Endometrium (tissue), 2 donors: ENCODE results near the gene PCCA.

Source experiments
- FAIRE-seq: peaks from 2 replicates; lab custom pipeline; 2012; peaks lifted over from hg19 to GRCh38; lab: Jason Lieb, UNC
- donor health status: control.
- donor health status: control.

The PCCA gene

GRCh38 chr13:100470866-100471505 lies 382.1 kb downstream of the PCCA start:
- FAIRE-seq = no peak

DNA sequence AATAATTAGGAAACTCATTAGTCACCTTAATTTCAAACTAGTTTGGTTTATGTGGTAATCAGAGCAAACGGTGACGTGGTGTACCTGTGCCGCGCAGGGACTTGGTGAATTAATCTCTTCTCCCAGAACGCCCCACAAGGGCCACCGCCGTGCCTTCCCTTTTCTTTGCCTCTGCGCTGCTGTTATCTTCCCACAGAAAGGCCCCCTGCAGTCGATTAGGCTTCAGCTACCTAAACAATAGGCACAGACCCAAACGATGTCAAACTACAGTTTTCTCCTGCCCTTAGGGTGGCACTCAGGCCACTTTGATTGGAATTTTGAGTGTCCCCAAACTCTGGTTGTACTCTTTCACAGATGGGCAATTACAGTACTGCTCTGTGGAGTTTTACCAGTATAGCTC lies 384.2 kb downstream of the PCCA start:
- no peak for FAIRE-seq

DNA sequence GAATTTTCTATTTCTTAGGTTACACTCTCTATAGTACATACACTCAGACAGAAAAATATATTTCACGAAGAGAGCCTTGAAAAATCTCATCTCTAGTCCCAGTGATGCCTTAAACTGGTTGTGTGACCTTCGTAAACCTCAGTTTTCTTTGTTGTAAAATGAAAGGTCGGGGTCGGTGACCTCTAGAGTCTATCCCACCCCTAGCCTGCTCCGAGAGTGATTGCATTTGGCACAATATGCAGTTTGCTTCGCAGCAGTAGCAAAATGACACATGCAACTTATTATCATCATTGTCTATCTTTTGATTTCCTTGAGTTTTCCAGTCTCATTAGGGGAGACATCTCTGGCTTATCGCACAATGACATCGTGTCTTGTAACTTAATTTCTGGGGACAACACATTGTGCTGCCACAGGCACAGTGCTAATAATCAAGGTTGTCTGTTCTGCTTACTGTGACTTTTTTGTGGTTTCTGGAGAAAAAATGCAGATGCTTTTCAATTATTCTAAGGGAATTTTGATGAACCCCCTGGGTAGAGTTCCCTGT lies 384.7 kb downstream of the PCCA start:
- no peak for FAIRE-seq

GRCh38 chr13:100476963-100477362 lies 388.1 kb downstream of the PCCA start:
- FAIRE-seq = no peak

DNA sequence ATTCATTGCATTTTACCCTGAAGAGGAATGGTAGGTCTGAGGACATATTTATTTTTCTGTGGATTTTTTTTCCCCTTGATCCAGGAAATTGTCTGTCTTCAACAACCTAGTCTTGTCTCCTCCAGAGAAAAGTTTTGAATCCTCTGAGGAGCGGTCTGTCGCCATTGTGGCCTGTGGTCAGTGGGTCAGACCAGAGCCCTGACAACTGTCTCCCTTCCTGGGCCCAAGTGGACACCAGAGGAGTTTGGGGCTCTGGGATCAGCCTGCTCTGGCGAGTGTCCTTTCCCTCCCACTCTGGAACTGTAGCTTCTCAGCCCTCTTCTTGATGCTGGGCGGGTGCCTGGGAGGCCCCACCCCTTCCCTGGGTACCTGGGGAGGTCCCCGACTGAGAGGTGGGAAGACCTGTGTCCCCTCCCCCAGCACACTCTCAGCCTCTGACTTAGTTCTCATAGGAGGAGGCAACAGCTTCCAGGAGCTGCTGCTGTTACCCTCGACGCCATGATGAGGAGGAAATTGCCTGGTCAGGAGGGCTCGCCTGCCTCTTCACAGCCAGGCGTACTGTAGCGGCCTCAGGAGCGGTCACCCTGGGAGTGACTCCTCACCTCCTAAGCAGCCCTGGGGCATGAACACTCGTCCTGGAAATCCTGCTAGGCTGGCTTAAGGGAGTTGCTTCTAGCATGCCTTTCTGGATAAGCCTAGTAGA lies 389.4 kb downstream of the PCCA start:
- no peak for FAIRE-seq

DNA sequence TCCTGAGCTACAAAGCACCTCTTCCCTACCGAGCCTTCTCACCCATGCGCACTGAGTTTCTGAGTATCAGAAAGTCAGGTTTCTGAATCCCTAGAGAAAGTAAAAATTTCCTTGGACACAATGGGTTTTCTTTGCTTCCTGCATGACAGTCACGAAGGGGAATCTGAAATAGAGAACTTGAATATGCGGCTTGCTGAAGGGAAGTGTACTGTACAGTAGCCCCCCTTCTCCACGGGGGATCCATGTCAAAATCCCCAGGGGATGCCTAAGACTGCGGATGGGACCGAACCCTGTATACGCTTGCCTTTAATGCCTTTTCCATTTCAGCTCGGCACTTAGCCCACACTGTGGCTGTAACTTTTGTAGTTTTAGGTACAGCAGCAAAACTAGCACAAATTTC lies 391.8 kb downstream of the PCCA start:
- FAIRE-seq = no peak

DNA sequence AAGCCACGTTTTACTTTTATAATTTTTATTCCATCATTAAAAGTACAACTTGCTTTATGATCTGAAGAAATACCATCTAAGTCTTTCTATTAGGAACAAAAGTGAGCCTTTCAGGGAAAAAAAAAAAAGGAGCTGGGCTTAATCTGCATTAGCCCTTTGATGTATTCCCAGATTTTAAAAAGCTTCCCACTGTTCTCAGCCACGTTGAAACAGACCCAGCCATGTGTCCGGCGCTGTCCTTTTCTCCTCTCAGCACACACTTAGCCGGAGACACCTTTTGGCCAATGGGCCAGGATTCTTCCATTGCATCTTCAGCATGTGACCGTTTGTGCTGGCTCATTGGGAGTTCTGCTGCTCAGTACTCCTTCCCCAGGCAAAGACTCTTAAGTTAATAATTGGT lies 394.2 kb downstream of the PCCA start:
- FAIRE-seq = no peak

GRCh38 chr13:100483841-100484381 lies 395.0 kb downstream of the PCCA start:
- peak; percentile 29 for FAIRE-seq

- no peak for FAIRE-seq
Measured at GRCh38 chr13:100484702-100485101, 395.8 kb downstream of the PCCA start.

GRCh38 chr13:100485265-100485664 lies 396.4 kb downstream of the PCCA start:
- FAIRE-seq = no peak

DNA sequence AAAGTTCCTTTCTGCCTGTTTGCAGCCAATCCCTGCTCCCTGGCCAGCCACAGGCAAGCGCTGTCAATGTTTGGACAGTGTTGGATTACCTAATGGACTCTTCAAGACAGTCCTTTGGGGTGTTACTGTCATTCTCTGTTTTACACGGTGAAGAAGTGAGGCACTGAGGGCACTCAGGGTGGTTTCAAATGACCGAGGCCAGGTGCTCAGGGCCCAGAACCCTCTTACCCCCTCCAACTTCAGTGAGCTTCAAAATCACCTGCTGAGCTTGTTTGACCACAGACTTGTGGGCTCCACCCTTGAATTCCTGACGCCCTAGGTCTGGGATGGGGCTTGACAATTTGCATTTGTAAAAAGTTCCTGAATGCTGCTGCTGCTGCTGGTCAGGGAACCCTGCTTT lies 401.8 kb downstream of the PCCA start:
- no peak for FAIRE-seq

GRCh38 chr13:100491164-100491842 lies 402.4 kb downstream of the PCCA start:
- peak; percentile 12 for FAIRE-seq

DNA sequence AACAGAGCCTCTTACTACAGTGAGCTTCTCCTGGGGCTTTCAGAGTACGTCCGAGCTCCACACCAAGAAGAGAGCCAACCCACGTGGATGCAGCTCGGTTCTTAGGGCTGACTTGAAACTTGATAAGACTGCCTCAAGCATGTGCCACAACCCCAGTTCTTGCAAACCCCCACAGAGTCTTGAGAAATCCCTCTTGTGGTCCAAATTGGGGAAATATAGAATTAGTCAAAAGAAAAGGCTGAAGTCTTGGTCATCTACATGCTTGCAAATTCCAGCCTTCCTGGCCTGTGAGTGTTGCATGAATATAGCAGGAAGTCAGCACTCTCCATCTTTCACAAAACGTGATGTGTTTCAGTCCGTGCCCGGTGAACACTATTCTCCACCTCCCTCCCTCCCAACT lies 404.5 kb downstream of the PCCA start:
- no peak for FAIRE-seq

- FAIRE-seq = no peak
Measured at GRCh38 chr13:100495455-100495854, 406.6 kb downstream of the PCCA start.

- no peak for FAIRE-seq
Measured at GRCh38 chr13:100497389-100497788, 408.5 kb downstream of the PCCA start.

- FAIRE-seq = no peak
Measured at GRCh38 chr13:100502446-100502845, 413.6 kb downstream of the PCCA start.

DNA sequence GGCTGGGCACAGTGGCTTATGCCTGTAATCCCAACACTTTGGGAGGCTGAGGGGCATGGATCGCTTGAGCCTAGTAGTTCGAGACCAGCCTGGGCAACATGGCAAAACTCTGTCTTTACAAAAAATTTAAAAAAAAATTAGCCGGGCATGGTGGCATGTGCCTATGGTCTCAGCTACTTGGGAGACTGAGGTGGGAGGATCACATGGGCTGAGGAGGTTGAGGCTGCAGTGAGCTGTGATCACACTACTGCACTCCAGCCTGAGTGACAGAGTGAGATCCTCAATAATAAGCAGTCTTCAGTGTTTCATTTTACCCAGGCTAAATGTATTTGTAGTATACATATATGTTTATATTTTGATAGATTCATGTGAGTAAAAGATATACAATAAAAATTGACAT lies 414.7 kb downstream of the PCCA start:
- no peak for FAIRE-seq

DNA sequence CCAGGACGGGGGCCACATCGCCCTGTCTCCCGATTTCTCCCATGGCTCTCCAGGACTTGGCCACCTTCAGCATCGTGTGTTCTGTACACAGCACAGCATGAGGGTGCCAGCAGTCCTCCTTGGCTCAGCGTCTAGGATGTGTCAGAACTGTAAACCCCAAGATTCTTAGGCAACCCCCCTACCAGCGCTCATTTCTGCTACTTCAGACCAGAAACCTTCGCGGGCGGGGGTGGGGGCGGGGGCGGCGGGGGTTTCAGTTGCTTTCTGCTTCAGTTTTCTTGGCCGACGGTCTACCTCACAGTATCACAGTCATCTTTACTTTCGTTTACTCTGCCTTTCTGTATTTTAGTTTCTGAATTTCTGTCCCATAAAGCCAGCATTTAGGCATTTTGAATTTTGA lies 417.3 kb downstream of the PCCA start:
- FAIRE-seq = no peak

DNA sequence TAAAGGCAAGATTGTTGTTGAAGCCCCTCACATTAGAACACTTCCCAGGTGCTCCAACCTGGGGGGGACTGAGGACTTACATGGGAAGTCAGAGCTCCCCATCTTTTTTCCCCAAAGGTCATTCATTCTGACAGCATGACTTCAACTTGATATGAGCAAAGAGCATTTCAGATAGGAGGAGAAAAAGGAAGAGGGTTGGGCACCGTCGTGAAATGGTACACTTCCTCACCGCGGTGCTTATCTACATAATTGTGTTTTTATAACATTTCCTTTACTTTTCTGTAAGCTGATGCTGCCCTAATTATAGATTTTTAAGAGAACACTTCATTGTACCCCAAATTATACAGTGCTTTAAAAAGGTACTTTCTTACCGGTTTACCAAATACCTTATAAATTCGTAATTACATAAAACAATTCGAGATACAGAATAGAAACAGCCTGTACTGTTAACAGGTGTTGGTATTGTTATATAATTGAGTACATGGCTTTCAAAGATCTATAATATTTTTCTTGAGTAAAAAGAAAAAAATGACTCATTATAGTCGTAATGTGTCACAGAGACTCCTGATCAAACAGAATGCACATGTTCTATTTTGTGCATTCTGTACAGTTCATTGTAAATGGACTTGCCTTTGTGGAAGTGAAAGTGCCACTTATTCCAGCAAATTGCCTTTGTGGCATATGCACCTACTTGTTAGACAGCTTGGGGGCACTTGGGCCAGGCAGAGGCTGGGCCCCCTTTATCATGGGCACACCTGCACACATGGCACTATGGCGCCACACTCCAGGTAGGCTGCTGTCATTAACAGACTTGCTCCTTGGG lies 417.9 kb downstream of the PCCA start:
- no peak for FAIRE-seq

DNA sequence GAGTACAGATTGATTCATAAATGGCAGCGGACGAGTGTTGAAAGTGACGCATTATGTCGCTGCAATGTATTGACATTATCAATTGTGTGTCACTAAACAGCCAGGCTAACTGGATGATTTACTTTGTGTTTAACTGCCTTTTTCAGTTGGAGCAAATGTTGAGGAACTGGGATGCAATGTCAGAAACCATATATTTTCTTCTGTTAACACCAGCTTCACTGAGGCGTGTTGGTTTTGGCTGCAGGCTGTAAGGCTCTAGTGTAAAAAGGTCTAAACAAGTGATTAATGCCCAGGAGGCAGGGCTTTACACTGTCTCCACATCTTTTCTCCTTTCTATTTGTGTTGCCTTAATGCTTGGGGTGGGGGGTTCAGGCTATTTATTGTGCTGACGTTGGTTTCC lies 419.6 kb downstream of the PCCA start:
- FAIRE-seq = no peak

DNA sequence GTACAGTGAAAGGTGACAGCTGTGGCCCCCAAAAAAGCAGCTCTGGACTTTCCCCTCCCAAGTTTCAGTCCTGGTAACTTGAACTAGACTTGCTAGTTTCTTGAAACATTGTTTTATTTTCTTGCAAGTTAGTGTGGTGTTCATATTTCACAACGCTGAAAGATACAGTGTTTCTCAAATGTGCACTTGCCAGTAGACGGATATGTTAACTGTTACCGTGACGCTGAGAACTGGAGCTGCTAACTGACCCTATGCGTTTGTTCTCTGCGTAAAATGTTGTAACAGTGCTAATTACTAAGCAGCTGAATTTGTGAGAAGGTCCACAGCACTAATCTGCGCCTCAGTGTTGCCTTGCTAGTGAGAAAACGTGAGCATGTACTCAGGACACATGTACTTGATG lies 420.1 kb downstream of the PCCA start:
- FAIRE-seq = no peak
